Suppressor macrophage treated with lipopolysaccharide for 1 hour (primary cell): ENCODE data around the gene SLC26A5.
"Not testable (repeated sequence)": the region's sequence is repeated elsewhere in the genome, so short reads cannot be mapped to it uniquely, and the experiment has no call there.

Experiments used
- DNase-seq, 3 donors: peaks; one replicate each; pipeline ENCODE4 v3.0.0-alpha.2; 2020 to 2022

The SLC26A5 gene

GRCh38 chr7:103405789-103406613, 40.0 kb downstream of the SLC26A5 start:
- DNase-seq: not testable (repeated sequence)

GRCh38 chr7:103399687-103400086, 46.3 kb downstream of the SLC26A5 start:
- DNase-seq: not testable (repeated sequence)

DNA sequence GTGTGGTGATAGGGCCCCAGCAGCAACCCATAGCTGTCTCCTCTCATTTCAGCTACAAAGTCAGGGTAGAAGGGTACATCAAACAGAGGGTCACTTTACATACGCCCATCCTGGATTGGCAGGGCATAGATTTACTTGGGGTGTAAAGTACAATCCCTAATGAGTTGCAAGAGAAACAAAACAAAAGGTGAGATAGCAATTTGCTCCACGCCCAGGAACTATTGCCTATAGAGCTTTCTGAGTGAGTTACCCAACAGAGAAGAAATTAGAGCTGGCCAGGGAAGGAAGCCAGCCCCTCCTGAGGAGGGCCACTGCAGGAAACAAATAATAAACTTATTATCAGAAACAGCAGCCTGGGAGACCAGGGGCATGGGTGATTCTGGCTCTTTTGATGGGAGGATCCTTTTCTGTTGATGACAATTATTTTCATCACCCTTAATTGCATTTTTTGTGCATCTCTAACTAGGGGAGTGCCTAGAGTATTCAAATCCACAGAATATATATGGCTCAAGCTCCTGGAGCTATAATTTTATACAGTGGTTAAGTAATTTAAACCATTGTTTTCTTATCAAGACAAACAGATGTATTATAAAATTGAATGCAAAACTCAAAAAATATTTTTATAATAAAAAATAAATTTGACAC, 47.4 kb downstream of the SLC26A5 start:
- DNase-seq: no peak

DNA sequence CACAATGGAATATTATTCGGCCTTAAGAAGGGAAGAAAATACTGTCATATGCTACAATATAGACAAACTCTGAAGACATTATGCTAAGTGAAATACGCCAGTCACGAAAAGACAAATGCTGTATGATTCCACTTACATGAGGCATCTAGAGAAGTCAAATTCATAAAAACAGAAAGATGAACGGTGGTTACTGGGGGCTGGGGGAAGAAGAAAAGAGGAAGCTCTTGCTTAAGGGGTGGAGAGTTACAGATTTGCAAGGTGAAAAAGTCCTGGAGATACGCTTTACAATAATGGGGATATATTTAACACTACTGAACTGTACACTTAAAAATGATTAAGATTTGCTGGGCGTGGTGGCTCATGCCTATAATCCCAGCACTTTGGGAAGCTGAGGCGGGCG, 49.5 kb downstream of the SLC26A5 start:
- no peak for DNase-seq

DNA sequence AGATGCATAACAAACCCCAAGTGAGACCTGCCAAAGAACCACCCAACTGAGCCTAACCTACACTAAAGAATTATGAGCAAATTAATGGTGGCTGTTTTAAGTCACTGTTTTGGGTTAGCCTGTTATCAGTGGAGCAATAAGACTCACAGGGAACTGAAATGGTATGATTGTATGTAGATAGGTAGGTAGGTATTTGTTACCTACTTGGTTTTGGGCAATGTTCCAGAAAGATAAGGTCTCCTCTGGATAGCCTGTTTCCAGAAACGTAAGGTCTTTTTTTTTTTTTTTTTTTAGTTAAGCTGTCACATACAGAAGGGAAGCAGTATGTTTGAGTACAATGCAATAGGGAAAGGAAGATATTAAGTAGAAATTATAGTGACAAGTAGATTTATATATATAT, 50.9 kb downstream of the SLC26A5 start:
- DNase-seq: no peak

DNA sequence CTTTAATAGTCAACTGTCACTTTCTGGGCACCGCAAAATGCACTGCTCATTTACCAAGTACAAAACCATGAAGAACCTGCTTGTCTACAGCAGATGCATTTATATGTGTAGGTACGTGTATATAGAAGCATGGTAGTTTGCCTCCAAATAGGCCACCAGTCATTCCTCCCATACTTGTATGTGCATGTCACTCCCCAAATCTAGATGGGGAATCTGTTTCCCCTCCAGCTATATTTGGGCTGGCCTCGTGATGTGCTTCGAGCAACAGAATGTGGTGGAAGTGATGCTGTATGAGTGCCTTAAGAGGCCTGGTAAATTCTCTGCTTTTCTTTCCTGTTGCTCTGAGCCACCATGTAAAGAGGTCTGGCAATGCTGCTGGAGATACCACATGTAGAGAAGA, 51.4 kb downstream of the SLC26A5 start:
- DNase-seq: no peak

DNA sequence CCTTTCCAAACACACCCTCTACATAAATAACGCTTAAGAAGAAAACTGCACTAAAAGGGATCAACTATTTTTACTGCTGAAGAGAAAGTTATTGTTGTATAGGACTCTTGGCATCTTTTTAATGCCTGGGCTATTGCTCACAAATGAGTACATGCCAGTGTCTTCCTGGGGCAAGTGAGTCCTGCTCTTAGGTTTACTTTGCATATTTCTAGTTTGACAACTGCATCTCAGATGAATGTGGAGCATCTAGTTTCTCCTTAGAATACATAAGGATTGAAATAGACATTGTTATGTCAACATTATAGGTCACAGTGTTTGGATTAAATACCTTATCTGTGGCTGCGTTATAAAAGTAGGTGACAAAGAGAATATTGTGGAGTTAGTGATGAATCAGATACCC, 54.0 kb downstream of the SLC26A5 start:
- DNase-seq: no peak

DNA sequence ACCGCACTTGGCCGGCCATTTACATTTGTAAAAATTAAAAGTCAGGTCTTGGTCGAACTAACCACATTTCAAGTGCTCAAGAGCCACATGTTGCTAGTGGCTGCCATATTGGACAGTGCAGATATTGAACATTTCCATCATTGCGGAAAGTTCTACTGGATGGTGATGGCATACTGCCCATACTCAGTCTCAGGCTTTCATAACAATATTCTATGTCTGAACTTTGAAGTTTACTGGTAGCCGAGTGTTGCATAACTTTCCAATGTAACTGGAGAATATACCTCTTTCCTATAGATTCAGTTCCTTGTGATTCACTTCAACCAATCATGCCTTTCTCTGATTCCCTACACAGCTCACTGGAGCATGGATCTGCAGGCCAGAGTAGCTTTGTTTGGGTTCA, 54.9 kb downstream of the SLC26A5 start:
- no peak for DNase-seq

GRCh38 chr7:103389263-103389662, 56.7 kb downstream of the SLC26A5 start:
- DNase-seq: no peak

DNA sequence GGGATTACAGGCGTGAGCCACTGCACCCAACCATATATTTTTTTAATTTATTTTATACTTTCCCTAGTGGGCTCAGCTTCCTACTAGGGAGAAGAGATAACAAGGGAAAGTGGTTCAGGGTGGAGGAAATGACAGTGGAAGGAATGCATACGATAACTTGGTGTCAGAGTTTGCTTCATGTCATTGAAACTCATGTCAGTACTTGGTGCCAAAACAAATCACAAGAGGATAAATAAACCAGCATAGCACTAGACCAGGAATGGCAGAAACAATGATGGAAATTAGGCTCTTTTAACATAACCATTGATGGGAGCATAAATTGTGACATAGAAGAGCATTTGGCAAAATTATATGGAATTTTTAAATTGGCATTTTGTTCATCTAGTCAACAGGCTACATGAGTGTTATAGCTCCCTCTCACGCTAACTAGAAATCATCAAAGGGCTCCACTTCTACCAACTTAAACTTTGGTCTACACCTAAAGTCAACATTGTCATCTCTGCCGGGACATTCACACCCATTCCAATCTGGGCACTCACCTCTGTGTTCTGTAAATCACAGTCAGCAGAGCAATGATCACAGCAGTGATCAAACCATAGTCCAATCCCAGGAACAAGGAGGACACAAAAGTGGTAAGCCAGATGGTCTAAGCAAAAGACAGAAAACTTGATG, 57.4 kb downstream of the SLC26A5 start:
- no peak for DNase-seq

DNA sequence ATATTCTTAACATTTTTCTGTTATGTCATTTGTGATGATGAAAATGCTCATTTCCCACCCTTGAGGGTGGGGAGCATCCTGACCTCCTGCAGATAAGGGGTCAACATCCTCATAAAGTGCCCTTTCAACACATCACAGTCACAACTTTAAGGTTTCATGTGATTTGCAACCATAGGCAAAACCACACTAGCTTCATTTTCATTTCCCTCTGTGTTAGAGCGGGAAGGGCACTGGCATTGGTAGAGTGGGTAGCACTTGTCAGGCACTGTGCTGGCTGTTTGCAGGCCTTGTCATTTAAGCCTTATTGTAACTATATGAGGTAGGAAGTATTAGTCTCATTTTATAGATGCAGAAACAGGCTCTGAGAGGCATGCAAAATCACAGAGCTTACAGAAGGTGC, 58.8 kb downstream of the SLC26A5 start:
- peak; percentile 22 to 36 (median 33) for DNase-seq

DNA sequence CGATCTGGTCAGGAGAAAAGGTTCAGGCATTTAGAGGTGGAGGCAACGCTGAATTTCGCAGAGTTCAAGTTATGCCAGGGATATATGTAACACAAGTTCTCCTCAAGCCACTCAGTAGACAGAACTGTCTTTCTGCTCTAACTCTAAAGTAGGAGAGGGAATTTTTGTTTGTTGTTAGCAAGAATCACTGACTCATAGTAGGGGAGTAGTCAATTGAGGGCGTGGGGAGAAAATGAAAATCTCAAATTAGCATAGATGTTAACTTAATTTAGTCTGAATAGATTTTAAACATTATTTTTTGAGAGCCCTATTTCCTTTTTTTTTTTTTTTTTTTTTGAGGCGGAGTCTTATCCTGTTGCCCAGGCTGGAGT, 64.0 kb downstream of the SLC26A5 start:
- DNase-seq: peak; percentile 12 to 46 (median 41)

- no peak for DNase-seq
These were observed 64.6 kb downstream of the SLC26A5 start for GRCh38 chr7:103381280-103382031.

DNA sequence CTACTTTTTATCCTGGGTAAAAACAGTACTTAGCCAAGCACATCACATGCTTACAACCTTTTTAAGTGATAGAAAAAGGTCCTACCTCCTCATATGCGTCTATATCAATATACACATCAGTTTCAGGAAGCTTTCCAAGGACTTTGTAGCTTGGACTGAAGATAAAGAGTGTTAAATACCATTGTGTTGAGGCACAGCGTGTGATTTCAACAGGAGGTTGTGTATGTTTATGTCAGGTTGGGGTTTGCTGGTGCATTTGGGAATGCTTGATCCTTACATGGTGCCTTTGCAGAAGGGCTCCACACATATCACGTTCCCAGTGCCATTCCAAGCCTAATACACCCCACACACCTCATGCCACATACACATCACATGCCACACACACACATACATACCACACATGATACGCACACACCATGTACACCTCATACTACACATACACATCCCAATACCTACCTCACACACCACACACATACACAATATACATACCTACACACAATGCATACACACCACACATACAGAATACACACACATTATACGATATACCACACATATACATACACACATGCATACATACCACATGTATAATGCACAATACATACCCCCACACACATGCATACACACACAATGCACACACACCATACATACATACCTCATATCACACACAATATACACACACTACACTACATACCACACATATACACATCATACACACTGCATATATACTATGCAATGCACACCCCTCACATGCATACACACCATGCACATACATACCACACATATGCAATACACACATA, 65.4 kb downstream of the SLC26A5 start:
- no peak for DNase-seq

- peak; percentile 34 to 65 (median 61) for DNase-seq
These were observed 66.6 kb downstream of the SLC26A5 start for GRCh38 chr7:103379270-103379975.

DNA sequence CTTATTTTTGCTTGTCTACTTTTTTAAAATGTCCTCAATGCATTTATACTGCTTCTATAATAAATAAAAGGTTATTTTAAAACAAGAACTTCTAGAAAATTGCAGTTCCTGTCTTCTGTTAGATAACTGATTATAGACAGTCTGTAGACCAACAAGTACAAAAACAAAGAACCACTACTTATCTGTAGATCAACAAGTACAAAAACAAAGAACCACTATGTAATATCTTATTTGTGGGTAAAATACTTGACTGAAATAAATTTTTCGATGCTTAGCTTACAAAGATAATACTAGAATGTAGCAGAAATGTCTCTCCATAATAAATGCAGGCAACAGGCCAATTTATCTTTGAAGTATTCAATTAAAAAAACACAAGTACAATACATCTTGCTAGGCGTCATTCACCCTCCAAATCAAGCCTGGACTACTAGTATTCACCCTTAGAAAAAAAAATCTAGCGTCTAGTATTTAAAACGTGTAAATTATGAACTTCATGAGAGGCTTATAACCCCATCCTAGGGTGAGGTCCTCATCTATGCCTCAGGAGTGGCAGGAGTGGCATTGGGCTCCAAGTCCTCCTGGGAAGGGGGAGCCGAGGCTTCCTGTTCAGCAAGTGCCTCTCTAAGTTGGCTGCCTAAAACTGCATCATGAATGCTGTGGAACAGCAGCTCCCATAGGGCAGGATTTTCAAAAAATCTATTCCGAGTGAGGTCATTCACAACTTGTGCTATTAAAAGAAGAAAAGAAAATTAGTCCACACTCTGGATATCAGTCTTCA, 72.0 kb downstream of the SLC26A5 start:
- DNase-seq: no peak

DNA sequence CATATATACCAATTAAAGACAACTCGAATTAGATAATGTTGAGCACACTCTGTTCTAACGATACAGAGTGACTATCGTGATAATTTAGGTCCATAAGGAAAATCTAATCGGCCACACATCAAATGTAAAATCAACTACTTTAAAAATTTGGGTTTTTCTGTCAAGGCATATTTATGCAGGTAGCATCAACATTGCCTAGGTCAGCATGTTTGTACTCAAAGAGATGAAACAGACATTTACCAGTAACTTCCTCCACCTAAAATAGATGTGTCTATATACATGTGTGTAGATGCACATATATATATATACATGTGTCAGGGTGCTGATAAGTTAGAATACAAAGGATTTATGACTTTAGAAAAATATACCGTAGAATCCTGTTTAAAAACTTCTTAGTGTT, 76.6 kb downstream of the SLC26A5 start:
- no peak for DNase-seq

DNA sequence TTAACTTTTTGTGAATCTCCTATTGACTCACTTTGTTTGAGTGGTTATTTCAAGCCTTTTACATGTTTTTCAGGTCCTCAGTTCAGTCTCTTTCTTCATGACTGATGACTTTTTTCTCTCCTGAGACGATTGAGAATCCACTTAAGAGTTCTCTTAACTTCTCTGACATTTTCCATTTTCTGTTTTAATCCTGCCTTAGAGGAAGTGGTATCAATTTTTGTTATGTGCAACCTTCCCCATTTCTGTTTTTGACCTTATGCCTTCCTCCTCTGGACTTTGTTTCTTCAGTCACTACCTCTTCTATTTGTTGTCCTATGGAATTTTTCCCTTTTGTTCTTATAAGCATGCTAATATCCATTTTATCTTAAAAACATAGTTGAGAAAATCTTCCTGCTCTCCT, 96.2 kb downstream of the SLC26A5 start:
- peak; percentile 6 to 30 (median 20) for DNase-seq

DNA sequence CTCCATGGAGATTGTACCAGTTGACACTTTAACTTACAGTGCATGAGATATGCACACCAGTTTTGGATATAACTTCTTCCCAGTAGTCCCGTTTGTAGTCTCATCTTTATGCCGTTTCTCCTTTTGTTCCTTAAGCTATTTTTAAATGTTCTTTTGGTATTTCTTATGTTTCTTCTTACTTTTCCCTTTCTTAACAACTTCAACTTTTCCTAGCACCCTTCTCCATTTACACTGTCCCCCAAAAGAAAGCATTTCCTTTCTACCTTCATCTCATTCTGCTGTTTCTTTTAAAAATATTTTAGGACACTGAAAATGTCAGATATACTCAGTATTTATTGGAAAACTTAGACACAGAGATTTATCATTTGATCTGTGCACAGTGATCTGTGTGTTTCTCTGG, 97.0 kb downstream of the SLC26A5 start:
- DNase-seq: no peak

DNA sequence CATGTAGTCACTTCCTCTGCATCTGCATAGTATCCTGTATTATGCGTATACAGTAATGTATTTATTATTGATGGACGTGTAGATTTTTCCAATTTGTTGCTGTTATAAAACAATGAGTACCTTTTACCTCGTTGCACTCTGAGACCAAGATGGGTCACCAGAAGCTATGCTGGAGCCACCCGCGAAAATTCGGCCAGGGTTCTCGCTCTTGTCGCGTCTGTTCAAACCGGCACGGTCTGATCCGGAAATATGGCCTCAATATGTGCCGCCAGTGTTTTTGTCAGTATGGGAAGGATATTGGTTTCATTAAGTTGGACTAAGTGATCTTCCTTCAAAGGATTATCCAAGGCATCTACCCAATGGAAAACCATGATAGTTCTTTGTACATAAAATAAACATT, 97.6 kb downstream of the SLC26A5 start:
- peak in 1 of 3 donors; percentile 6 for DNase-seq
